Measurements from ENCODE around the gene RPSA. TPM values are rescaled to one million over a fixed set of nuclear protein-coding genes. Genes with fewer than 3 reads are reported as not detected.

The RPSA gene
- total and polyA plus RNA-seq, 9 of the 15 experiments (the other 6 are each of a cell fraction or from before 2014, with no cell fraction given) = 2,290 to 4,272 (median 2,730) TPM

- TF ChIP-seq ZNF592 (IDR thresholded peaks at IDR 0.05) (peak; percentile 91), ELF1 (tag; IDR thresholded peaks at IDR 0.05) (peak; percentile 91), ARNT (IDR thresholded peaks at IDR 0.05) (peak in 1 of 2 experiments; percentile 31; a peak in 1 of 4 replicates), SRSF7 (optimal IDR thresholded peaks at IDR 0.05; ENCODE audit: low read depth, low read length) (no peak), ZNF407 (IDR thresholded peaks at IDR 0.05; ENCODE audit: low read depth) (no peak), FOXO4 (CRISPR knock-in tag; IDR thresholded peaks at IDR 0.05) (no peak), ELF4 (CRISPR knock-in tag; IDR thresholded peaks at IDR 0.05) (peak; percentile 83), NCOA4 (IDR thresholded peaks at IDR 0.05; ENCODE audit: partially characterized antibody) (no peak), ZNF436 (CRISPR knock-in tag; IDR thresholded peaks at IDR 0.05) (0 out of 2 replicates have a peak, but pooled peaks have one; percentile 28), FOXJ2 (tag; IDR thresholded peaks at IDR 0.05) (peak; percentile 67), SMC3 (conservative IDR thresholded peaks at IDR 0.05; ENCODE audit: insufficient read depth, low read depth, low read length) (peak; percentile 34; the same call in 1 of the 2 replicates), DLX4 (CRISPR knock-in tag; IDR thresholded peaks at IDR 0.05) (no peak)
Measured at GRCh38 chr3:39406368-39407258, at the start of gene RPSA (continued).
